K562 (cell line): ENCODE measurements around the gene PITPNB. TPM values are rescaled to one million over a fixed set of nuclear protein-coding genes. Genes with fewer than 3 reads are reported as not detected.

ENCODE experiments used
- ATAC-seq: fragments of 200-7000 bp; cut with Tn5 transposase; 3 replicates; pipeline ENCODE4 v1.9.1; 2020; ENCODE audit warnings: moderate library complexity
- BruUV-seq: library from RNA; stranded (reverse); fragments of 400-500 nt; replicated peaks from 2 replicates; lab custom pipeline; 2021; lab: Mats Ljungman, UMichigan
- CTCF ChIA-PET: fragments of 300-600 bp; formaldehyde crosslinking; extraction: SDS; loops from one replicate; lab custom pipeline; 2021; ENCODE audit warnings: low intra/inter-chr PET ratio; lab: Yijun Ruan, JAX
- POLR2A ChIA-PET: fragments of 300-600, 350-650 bp; sonication (Branson Sonifier 250); formaldehyde crosslinking; extraction: SDS; loops from one replicate; lab custom pipeline; 2021; ENCODE audit warnings: antibody characterized with exemption, inconsistent platforms; lab: Yijun Ruan, JAX
- DNase-seq, 4 experiments: peaks; one replicate each; pipeline versions ENCODE4 v3.0.0 to v3.0.0-alpha.2; 2011 to 2018; ENCODE audit warnings: low spot score in 3 of 4, mixed read lengths in 3 of 4; ENCODE audit errors: extremely low read depth in 1 of 4
- FAIRE-seq: peaks from 2 replicates; lab custom pipeline; 2011; peaks lifted over from hg19 to GRCh38; lab: Jason Lieb, UNC
- H2AFZ ChIP-seq: 2 replicates; pipeline ENCODE4 v1.6.0; 2011; ENCODE audit warnings: low read depth, low read length, control low read depth, inconsistent platforms
- H3K27ac ChIP-seq: fragments of 200-600 bp; 3 replicates; pipeline ENCODE4 v1.8.0; 2011; ENCODE audit warnings: low read depth, mild to moderate bottlenecking, control low read depth, inconsistent platforms, low read length, moderate library complexity, mixed read lengths; ENCODE audit errors: extremely low read depth
- H3K27me3 ChIP-seq, 2 experiments: fragments of 300-600 bp in 1 of 2; 2 replicates in 1 of 2; 3 replicates in 1 of 2; pipeline versions ENCODE4 v1.6.0 to v1.8.0; 2011; ENCODE audit warnings: inconsistent platforms in 2 of 2, low read length in 2 of 2, mild to moderate bottlenecking in 1 of 2, mixed read lengths in 1 of 2, moderate library complexity in 1 of 2; ENCODE audit not compliant: control insufficient read depth in 2 of 2, insufficient read depth in 2 of 2
- H3K36me3 ChIP-seq: fragments of 300-600 bp; 3 replicates; pipeline ENCODE4 v1.8.0; 2011; ENCODE audit warnings: mild to moderate bottlenecking, low read length, inconsistent platforms; ENCODE audit not compliant: control insufficient read depth, insufficient read depth
- H3K4me1 ChIP-seq, 2 experiments: fragments of 200-600 bp in 1 of 2; replicated peaks in 1 of 2; 2 replicates in 1 of 2; 3 replicates in 1 of 2; pipeline versions ENCODE4 v1.5.1 to v1.8.0; 2011; ENCODE audit warnings: inconsistent platforms in 2 of 2, low read length in 2 of 2, mild to moderate bottlenecking in 1 of 2, mixed read lengths in 1 of 2, moderate library complexity in 1 of 2; ENCODE audit not compliant: control insufficient read depth in 2 of 2, insufficient read depth in 2 of 2
- H3K4me2 ChIP-seq: 2 replicates; pipeline ENCODE4 v1.6.1; 2011; ENCODE audit warnings: low read length, control low read depth, inconsistent platforms, mixed read lengths; ENCODE audit not compliant: insufficient read depth
- H3K4me3 ChIP-seq: fragments of 200-600 bp; sonication (generic), shearing (Covaris generic); 2 replicates; pipeline ENCODE4 v1.5.1; 2016; ENCODE audit warnings: control low read depth, inconsistent platforms
- H3K79me2 ChIP-seq: fragments of 200-600 bp; 3 replicates; pipeline ENCODE4 v1.8.0; 2011; ENCODE audit warnings: low read length, inconsistent platforms; ENCODE audit not compliant: control insufficient read depth, insufficient read depth
- H3K9ac ChIP-seq, 2 experiments: 2 replicates each; pipeline versions ENCODE4 v1.6.0 to v1.6.1; 2011; ENCODE audit warnings: low read depth in 2 of 2, low read length in 2 of 2, control low read depth in 1 of 2, inconsistent platforms in 1 of 2, mild to moderate bottlenecking in 1 of 2, mixed read lengths in 1 of 2; ENCODE audit not compliant: insufficient read depth in 1 of 2
- H3K9me1 ChIP-seq: one replicate; pipeline ENCODE4 v1.6.0; 2011; ENCODE audit warnings: inconsistent platforms, mild to moderate bottlenecking, low read length, moderate library complexity; ENCODE audit not compliant: control insufficient read depth, insufficient read depth
- H3K9me3 ChIP-seq: replicated peaks from 2 replicates; pipeline ENCODE4 v1.5.1; 2011; ENCODE audit warnings: low read depth, low read length, inconsistent platforms; ENCODE audit not compliant: control insufficient read depth, insufficient read depth
- H4K20me1 ChIP-seq: replicated peaks from 2 replicates; pipeline ENCODE4 v1.6.1; 2011; ENCODE audit warnings: low read length, inconsistent platforms, mixed read lengths; ENCODE audit not compliant: control insufficient read depth, insufficient read depth
- BCL6 ChIP-seq: fragments of 250-450 bp; sonication (Bioruptor Pico); IDR thresholded peaks from 2 replicates; pipeline ENCODE4 v1.4.0; 2020
- CCNT2 ChIP-seq: IDR thresholded peaks from 2 replicates; pipeline ENCODE4 v1.6.1; 2011; ENCODE audit warnings: borderline replicate concordance, low read depth, mild to moderate bottlenecking, moderate library complexity, mixed read lengths, low read length; ENCODE audit not compliant: insufficient read length; ENCODE audit errors: extremely low read depth
- GATA2 ChIP-seq: sonication (generic); formaldehyde crosslinking; IDR thresholded peaks from 2 replicates; pipeline ENCODE4 v1.4.0; 2020; ENCODE audit warnings: mild to moderate bottlenecking, missing genetic modification reagents
- L3MBTL2 ChIP-seq: fragments of 450-650 bp; IDR thresholded peaks from 2 replicates; pipeline ENCODE4 v1.6.1; 2016; ENCODE audit warnings: mild to moderate bottlenecking, moderate library complexity
- POLR2B ChIP-seq: fragments of 450-650 bp; IDR thresholded peaks from 2 replicates; pipeline ENCODE4 v1.6.1; 2018; ENCODE audit warnings: low read depth; ENCODE audit not compliant: partially characterized antibody
- PPARD ChIP-seq: fragments of 250-450 bp; sonication (Bioruptor Pico); IDR thresholded peaks from 2 replicates; pipeline ENCODE4 v1.8.0; 2022; ENCODE audit warnings: inconsistent platforms, mild to moderate bottlenecking, moderate library complexity
- SMAD4 ChIP-seq: fragments of 250-450 bp; sonication (Bioruptor Pico); conservative IDR thresholded peaks from 2 replicates; pipeline ENCODE4 v1.8.0; 2021; ENCODE audit warnings: inconsistent platforms, mild to moderate bottlenecking, moderate library complexity
- WGBS: fragments of 100-300 bp; shearing (Covaris generic); methylation state at CpG from one replicate; pipeline ENCODE4 v1.1.6; 2016; ENCODE audit warnings: low coverage, mixed read lengths; ENCODE audit not compliant: insufficient coverage; ENCODE audit errors: missing lambda C conversion rate; 5-methylcytosine and 5-hydroxymethylcytosine counted together
- in situ Hi-C: fragments of 300-500 bp; cut with MboI; formaldehyde crosslinking; loops from 4 replicates; pipeline ENCODE4 v1.15.0; 2018; ENCODE audit warnings: inconsistent platforms, mixed read lengths
- intact Hi-C: fragments of 100-400 bp; cut with micrococcal nuclease; formaldehyde crosslinking; loops from 2 replicates; pipeline ENCODE4 v1.14.2; 2022
- polyA plus RNA-seq, 8 experiments: library from polyadenylated mRNA; depleted of rRNA in 4 of 8; stranded (reverse) in 5 of 8; unstranded in 3 of 8; fragments of >200 nt; fragmentation: Nextera tagmentation in 2 of 8; fragmentation: Illumina TruSeq in 1 of 8; extraction: Ambion mirVana in 2 of 8; extraction: Trizol in 1 of 8; gene quantifications; 2 replicates each; pipeline versions ENCODE4 v1.2.1 to v1.2.3, GENCODE V29; 2011 to 2014; ENCODE audit warnings: inconsistent platforms in 1 of 8, missing spikeins in 1 of 8
- total RNA-seq, 7 experiments: library from RNA; depleted of rRNA in 6 of 7; stranded (reverse); fragments of >200 nt in 6 of 7; fragmentation: Illumina TruSeq in 2 of 7; extraction: Trizol in 2 of 7; gene quantifications; 2 replicates each; pipeline versions ENCODE4 v1.2.1 to v1.2.3, GENCODE V29; 2011 to 2021; ENCODE audit warnings: low replicate concordance in 1 of 7

PITPNB gene
- total and polyA plus RNA-seq, 9 of the 15 experiments (the other 6 are each of a cell fraction or from before 2014, with no cell fraction given): 13.1 to 52.4 (median 34.7) TPM

- WGBS: 90% methylated on average over 15 of the region's 20 CpGs
- CTCF ChIA-PET: no interaction called here
- no peaks in the 10 kb centered on the region for H3K27me3 ChIP-seq
- peaks cover 4% of the 10 kb centered on the region for H4K20me1 ChIP-seq
- TF ChIP-seq PPARD (CRISPR knock-in tag) (no peak), POLR2B (no peak), L3MBTL2 (no peak), SMAD4 (no peak), GATA2 (CRISPR knock-in tag) (no peak), BCL6 (no peak), CCNT2 (no peak)
- TF ChIP-seq, all 486 proteins: peak for 0
- no peak for ATAC-seq
- Histone ChIP-seq H3K36me3 (peaks cover 16% of the 10 kb centered on the region; the same call in 2 of the 3 replicates), H3K4me2 (no peak overlapping the region), H3K27ac (no peak overlapping the region), H3K4me3 (no peak overlapping the region), H2AFZ (no peak overlapping the region), H3K4me1 (peaks cover 7 to 20% of the 10 kb centered on the region in 2 experiments), H3K9ac (no peak overlapping the region), H3K9me1 (peaks cover 2% of the 10 kb centered on the region), H3K79me2 (no peaks in the 10 kb centered on the region), H3K9me3 (no peaks in the 10 kb centered on the region)
- DNase-seq: no peak
- FAIRE-seq: no peak
- in situ Hi-C loops: no loop called here
- intact Hi-C loops: no loop called here
- POLR2A ChIA-PET: no interaction called here
- no TSS peak for BruUV-seq
Measured at GRCh38 chr22:27844656-27845591, 74.1 kb downstream of the PITPNB start.
